Right ventricle myocardium inferior (tissue), 1 donor: ENCODE measurements around the gene TMCC3. TPM values are rescaled to one million over a fixed set of nuclear protein-coding genes. Genes with fewer than 3 reads are reported as not detected.
"Not testable (repeated sequence)": the region's sequence is repeated elsewhere in the genome, so short reads cannot be mapped to it uniquely, and the experiment has no call there.

Experiments used
- ATAC-seq: fragments of 200-7000 bp; cut with Tn5 transposase; one replicate; pipeline ENCODE4 v1.9.1; 2020; ENCODE audit warnings: mild to moderate bottlenecking, moderate library complexity
- DNase-seq: peaks from one replicate; pipeline ENCODE4 v3.0.0; 2021; ENCODE audit errors: missing footprints
- intact Hi-C: fragments of 100-400 bp; cut with DNase I; formaldehyde crosslinking; loops from one replicate; pipeline ENCODE4 v1.11.0; 2022
- total RNA-seq: library from RNA; stranded (reverse); fragmentation: NEBNext Ultra II Directional; extraction: Animal tissue kit (Norgen Biotek cat#: 25700); gene quantifications from one replicate; pipeline ENCODE4 v1.2.1, GENCODE V29; 2021
- donor health status: DM: no; HTN: yes; CAD: no; lungs with severe emphysema.

The TMCC3 gene
- total RNA-seq, 1 donor from 2014 or later: 1.5 TPM

GRCh38 chr12:94616203-94616729, 34.1 kb downstream of the TMCC3 start:
- DNase-seq: no peak
- intact Hi-C loops: no loop called here
- no peak for ATAC-seq

GRCh38 chr12:94615260-94616181, 34.8 kb downstream of the TMCC3 start:
- intact Hi-C loops: no loop called here
- DNase-seq: no peak
- ATAC-seq: peak; percentile 37

- DNase-seq (no peak), ATAC-seq (no peak)
- intact Hi-C loops: no loop called here
Observed at GRCh38 chr12:94614288-94614721, 36.1 kb downstream of the TMCC3 start.

- intact Hi-C loops: loop anchor here (10.0 kb wide), 1 partner anchor 735 kb away; no protein-coding TSS in a partner anchor
- ATAC-seq (no peak), DNase-seq (no peak)
Observed at GRCh38 chr12:94609917-94610443, 40.4 kb downstream of the TMCC3 start.

GRCh38 chr12:94606810-94607209, 43.5 kb downstream of the TMCC3 start:
- DNase-seq, ATAC-seq: not testable (repeated sequence)
- intact Hi-C loops: loop anchor here (10.0 kb wide), 1 partner anchor 738 kb away; no protein-coding TSS in a partner anchor

- DNase-seq (no peak), ATAC-seq (no peak)
- intact Hi-C loops: loop anchor here (2.0 to 10.0 kb wide), 3 partner anchors 58 to 740 kb away; no protein-coding TSS in a partner anchor
Observed at GRCh38 chr12:94604366-94604698, 46.0 kb downstream of the TMCC3 start.

- no peak for ATAC-seq
- intact Hi-C loops: loop anchor here (2.0 to 10.0 kb wide), 3 partner anchors 57 to 741 kb away; no protein-coding TSS in a partner anchor
Observed at GRCh38 chr12:94603434-94604365, 46.7 kb downstream of the TMCC3 start.

GRCh38 chr12:94602024-94602423, 48.3 kb downstream of the TMCC3 start:
- intact Hi-C loops: loop anchor here (5.0 to 10.0 kb wide), 2 partner anchors 160 to 743 kb away; no protein-coding TSS in a partner anchor
- DNase-seq: no peak
- ATAC-seq: no peak

More at GRCh38 chr12:94603434-94604365, 46.7 kb downstream of the TMCC3 start:
- DNase-seq: peak; percentile 76

GRCh38 chr12:94601307-94601706, 49.0 kb downstream of the TMCC3 start:
- not testable (repeated sequence) for ATAC-seq
- intact Hi-C loops: loop anchor here (5.0 to 10.0 kb wide), 2 partner anchors 161 to 743 kb away; no protein-coding TSS in a partner anchor

GRCh38 chr12:94599189-94599588, 51.2 kb downstream of the TMCC3 start:
- intact Hi-C loops: no loop called here
- DNase-seq: no peak
- ATAC-seq: no peak

More at GRCh38 chr12:94601307-94601706, 49.0 kb downstream of the TMCC3 start:
- not testable (repeated sequence) for DNase-seq

GRCh38 chr12:94597268-94597667, 53.1 kb downstream of the TMCC3 start:
- DNase-seq: no peak
- no peak for ATAC-seq
- intact Hi-C loops: no loop called here

GRCh38 chr12:94596596-94596995, 53.8 kb downstream of the TMCC3 start:
- intact Hi-C loops: no loop called here
- no peak for DNase-seq
- ATAC-seq: no peak

- no peak for DNase-seq
- ATAC-seq: no peak
- intact Hi-C loops: no loop called here
Observed at GRCh38 chr12:94595152-94595551, 55.2 kb downstream of the TMCC3 start.

GRCh38 chr12:94594443-94594825, 55.9 kb downstream of the TMCC3 start:
- intact Hi-C loops: no loop called here
- ATAC-seq: no peak

GRCh38 chr12:94593822-94594442, 56.4 kb downstream of the TMCC3 start:
- intact Hi-C loops: no loop called here
- ATAC-seq (no peak), DNase-seq (no peak)

More at GRCh38 chr12:94594443-94594825, 55.9 kb downstream of the TMCC3 start:
- DNase-seq: no peak

- DNase-seq, ATAC-seq, intact Hi-C loops: not testable (repeated sequence)
Observed at GRCh38 chr12:94592723-94593122, 57.6 kb downstream of the TMCC3 start.

GRCh38 chr12:94592080-94592479, 58.3 kb downstream of the TMCC3 start:
- no peak for ATAC-seq
- no peak for DNase-seq
- intact Hi-C loops: no loop called here

- no peak for ATAC-seq
Observed at GRCh38 chr12:94590428-94590827, 59.9 kb downstream of the TMCC3 start.

More at GRCh38 chr12:94590428-94590827, 59.9 kb downstream of the TMCC3 start:
- no peak for DNase-seq
- intact Hi-C loops: no loop called here
